GM18870 (cell line): ENCODE results near the gene SYTL3.

Experiments used
- ATAC-seq: cut with Tn5 transposase; IDR thresholded peaks from one replicate; pipeline ENCODE4 v1.9.1; 2021; ENCODE audit warnings: moderate library complexity; ENCODE audit not compliant: unreplicated experiment

SYTL3 gene

DNA sequence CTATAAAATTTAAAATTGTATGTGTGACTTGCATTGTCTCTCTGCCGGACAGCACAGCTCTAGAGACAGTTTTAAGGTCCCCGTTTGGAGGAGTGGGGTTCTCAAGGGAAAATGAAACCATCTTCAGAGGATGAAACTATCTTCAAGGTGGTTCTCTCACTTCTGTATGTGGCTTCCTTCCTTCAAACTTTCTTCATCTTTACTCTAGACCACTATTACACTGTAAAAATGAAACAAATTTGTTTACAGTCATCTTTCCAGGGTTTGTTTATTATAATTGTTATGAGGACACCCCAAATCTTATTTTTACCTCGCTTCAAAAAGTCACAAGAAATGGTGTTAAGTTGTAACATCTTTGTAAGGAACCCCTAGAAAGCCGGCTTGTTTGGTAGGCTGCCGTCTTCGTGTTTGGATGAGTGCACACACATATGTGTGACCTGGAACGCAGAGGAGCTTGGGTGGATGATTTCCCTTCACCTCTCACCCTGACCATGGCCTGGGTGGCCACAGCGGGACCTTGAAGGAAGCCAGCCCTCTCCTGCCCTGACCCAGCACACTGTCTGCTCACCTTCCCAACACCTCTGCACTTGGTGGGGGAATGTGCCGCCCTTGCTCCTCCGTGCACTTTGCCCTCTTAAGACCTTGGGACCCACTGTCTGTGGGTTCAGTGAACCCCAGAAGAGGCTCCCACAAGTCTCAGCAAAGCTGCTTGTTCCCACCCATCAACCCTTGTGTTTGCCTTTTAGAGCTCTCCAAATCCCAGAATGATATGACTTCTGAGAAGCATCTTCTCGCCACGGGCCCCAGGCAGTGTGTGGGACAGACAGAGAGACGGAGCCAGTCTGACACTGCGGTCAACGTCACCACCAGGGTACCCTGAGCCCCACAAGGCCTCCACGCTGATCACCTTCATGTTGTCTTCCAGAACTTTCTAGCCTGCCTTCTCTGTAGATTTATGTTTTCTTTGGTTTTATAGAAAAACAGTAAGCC, 67.8 kb downstream of the SYTL3 start:
- ATAC-seq = peak; percentile 72

GRCh38 chr6:158718461-158719046, 68.7 kb downstream of the SYTL3 start:
- ATAC-seq = no peak

GRCh38 chr6:158722176-158722729, 72.4 kb downstream of the SYTL3 start:
- no peak for ATAC-seq

- no peak for ATAC-seq
Observed at GRCh38 chr6:158725704-158726103, 75.8 kb downstream of the SYTL3 start.

GRCh38 chr6:158729906-158730540, 80.2 kb downstream of the SYTL3 start:
- ATAC-seq = no peak

DNA sequence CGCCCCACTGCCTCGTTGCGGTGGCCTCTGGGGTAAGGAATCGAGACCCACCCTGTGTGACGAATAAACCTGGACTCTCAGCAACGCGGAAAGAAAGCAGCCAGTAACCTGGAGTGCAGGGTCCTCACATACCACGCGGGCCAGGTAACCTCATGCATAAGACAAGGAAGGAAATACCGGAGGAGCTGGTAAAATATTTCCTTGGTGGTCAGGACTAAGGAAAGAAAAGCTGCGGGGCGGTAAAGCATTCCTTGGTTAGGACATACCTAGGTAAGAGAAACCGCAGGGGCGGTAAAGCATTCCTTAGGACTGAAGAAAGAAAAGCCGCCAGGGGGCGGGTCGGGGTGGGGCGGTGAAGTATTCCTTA, 80.7 kb downstream of the SYTL3 start:
- ATAC-seq = no peak

DNA sequence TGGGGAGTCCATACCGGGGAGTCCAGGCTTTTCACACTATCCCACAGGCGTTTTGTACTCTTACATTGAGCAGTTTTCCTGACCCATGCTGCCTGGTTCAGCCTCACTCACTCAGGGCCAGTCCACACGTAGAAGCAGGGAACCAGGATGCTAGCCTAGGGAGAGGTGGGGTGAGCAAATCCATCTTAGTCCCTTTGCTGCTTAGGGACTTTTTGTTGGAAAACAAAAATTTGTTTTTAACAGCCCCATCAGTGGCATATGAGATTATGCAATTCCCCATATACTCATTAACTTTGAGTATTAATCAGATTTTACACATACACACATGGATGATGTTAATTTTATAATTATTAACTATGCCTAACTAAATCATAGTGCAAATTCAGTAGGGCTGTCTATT, 85.2 kb downstream of the SYTL3 start:
- ATAC-seq = no peak

GRCh38 chr6:158737082-158737709, 87.3 kb downstream of the SYTL3 start:
- no peak for ATAC-seq

- ATAC-seq = no peak
Observed at GRCh38 chr6:158737710-158738615, 88.1 kb downstream of the SYTL3 start.

GRCh38 chr6:158739673-158740072, 89.8 kb downstream of the SYTL3 start:
- no peak for ATAC-seq

- no peak for ATAC-seq
Observed at GRCh38 chr6:158743033-158743651, 93.3 kb downstream of the SYTL3 start.

GRCh38 chr6:158744986-158745430, 95.2 kb downstream of the SYTL3 start:
- no peak for ATAC-seq

DNA sequence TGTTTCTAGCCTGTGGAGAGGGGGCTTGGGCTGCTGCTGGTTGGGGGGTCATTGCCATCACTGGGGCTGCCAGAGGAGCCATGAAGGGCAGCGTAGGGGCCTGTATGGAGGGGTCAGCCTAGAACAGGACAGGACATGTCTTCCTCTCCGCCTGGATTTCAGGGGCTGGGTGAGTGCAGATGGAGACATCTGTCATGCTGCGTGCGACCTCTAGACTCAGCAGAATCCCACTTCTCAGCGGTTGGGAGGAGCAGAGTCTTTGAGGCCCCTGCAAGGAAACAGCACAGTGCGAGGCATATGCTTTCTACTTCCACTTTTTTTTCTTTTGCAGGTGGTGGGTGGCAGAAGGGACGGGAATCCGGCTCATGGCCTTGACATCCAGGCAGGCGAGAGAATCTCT, 101.4 kb downstream of the SYTL3 start:
- ATAC-seq = no peak

GRCh38 chr6:158751921-158752320, 102.1 kb downstream of the SYTL3 start:
- no peak for ATAC-seq

DNA sequence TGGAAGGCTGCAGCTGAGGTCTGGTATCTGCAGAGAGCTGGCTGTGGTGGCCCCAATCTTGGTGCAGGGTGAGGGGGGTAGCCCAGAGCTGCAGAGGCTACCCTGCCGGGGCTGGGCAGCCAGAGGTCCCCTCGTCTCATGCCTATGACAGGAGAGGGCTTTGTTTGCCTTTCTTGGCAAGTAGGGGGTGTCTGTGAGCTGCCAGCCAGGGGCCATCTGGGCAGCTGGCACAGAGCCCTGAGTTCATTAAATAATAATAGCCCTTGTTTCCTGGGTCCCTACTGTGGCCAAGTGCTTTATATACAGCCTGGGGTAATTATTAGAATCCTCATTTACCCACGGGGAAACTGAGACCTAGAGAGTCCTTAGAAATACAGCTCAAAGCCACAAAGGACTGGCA, 102.8 kb downstream of the SYTL3 start:
- no peak for ATAC-seq

DNA sequence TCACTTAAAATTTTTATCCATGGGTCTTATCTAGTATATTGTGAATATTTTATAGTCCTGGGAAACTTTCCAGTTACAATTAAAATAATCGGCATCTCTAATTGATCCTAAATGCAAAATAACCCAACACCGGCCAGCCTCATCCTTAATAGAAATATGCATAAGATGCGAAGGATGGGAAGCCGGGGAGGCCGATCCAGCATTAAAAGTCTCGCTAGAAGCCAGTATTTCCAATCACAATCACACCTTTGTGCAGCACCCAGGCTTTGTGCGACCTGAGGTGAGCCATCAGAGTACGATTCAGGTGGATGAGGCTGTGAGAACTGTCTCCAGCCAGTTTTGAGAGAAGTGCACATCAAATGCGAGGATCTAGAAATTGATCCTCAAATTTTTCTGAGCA, 104.0 kb downstream of the SYTL3 start:
- ATAC-seq = no peak

DNA sequence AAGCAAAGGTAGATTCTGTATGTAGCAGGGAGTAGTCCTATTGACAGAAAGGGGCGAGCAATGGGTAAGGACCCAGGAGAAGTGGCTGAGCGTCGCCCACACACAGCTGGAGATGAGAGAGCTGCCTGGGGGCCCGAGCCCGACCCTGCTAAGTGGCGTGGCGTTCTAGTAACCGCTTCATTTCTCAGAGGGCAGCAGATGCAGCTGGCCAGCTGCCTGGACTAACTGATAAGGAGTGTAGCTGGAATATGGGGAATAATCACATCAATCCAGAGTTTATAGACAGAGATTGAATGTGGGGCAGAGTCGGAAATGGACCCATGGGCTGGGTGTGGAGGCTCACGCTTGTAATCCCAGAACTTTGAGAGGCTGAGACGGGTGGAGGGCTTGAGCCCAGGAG, 104.9 kb downstream of the SYTL3 start:
- ATAC-seq = no peak

GRCh38 chr6:158755636-158756035, 105.8 kb downstream of the SYTL3 start:
- no peak for ATAC-seq

GRCh38 chr6:158756126-158756525, 106.3 kb downstream of the SYTL3 start:
- ATAC-seq = no peak
